Skin of body (tissue), 2 donors: Measurements from ENCODE around the gene RECQL5. TPM values are rescaled to one million over a fixed set of nuclear protein-coding genes. Genes with fewer than 3 reads are reported as not detected.
"Not testable (repeated sequence)": the region's sequence is repeated elsewhere in the genome, so short reads cannot be mapped to it uniquely, and the experiment has no call there.

Source experiments
- DNase-seq: peaks from one replicate; lab custom pipeline; 2025; lab: John Stamatoyannopoulos, UW
- total RNA-seq: library from RNA; depleted of rRNA; stranded (reverse); fragments of >200 nt; gene quantifications from one replicate; pipeline ENCODE4 v1.2.3, GENCODE V29; 2014

The RECQL5 gene
- total RNA-seq, 1 donor from 2014 or later: 22.3 TPM

- no peak for DNase-seq
Measured at GRCh38 chr17:75649687-75650086, 17.3 kb downstream of the RECQL5 start.

GRCh38 chr17:75647921-75648320 is 19.0 kb downstream of the RECQL5 start:
- no peak for DNase-seq

DNA sequence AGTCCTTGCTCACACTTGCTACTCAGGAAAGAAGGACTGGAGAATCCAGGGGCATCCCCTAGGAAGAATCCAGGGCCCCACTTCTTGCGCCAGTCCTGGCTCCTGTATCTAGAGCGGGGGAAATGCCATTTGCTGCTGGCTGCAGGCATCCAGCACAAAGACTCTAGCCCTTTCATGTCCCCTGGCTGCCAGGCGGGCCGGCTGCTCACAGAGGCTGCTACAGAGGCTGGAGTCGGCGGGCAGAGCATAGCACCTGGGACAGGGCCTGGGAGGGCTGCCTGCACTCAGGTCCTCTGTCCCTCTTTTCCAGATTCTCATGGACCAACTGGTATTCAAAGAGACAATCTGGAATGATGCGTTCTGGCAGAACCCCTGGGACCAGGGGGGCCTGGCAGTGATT is 19.9 kb downstream of the RECQL5 start:
- no peak for DNase-seq

GRCh38 chr17:75646638-75646992 is 20.3 kb downstream of the RECQL5 start:
- DNase-seq: no peak

DNA sequence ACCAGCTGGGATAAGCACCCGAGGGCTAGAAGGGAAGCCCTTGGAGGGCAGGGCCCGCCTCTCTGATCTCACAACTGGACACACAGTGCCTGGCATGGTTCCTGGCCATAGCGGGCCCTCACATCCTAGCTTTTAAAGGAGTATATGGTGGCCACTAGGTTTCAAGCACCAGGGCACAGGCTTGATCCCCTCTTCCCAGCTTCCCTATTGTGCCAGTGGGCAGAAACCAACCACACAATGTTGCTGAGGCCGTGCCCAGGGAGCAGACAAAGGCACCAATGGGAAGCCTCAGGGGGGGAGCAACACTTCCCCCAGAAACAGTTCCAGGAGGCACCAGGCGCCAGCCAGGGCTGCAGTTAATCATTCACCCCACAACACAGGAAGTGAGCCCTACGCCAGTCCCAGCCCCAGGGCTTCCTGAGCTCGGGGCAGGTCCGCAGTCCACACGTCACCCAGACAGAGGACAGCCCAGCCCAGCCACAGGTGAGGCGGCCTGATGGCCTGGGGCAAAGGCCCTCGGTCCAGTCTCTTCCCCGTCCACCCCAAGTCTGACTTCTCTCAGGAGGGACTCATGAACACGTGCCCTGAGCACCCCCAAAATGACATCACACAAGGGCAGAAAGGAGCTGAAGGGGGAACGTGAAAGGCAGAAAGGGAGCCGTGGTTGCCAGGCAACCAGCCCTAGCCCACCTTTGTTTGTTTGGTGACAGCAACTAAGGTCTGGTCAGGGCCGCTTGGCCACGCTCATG is 20.9 kb downstream of the RECQL5 start:
- no peak for DNase-seq

- DNase-seq: no peak
Measured at GRCh38 chr17:75645501-75645888, 21.5 kb downstream of the RECQL5 start.

GRCh38 chr17:75643643-75644017 is 23.3 kb downstream of the RECQL5 start:
- DNase-seq: no peak

DNA sequence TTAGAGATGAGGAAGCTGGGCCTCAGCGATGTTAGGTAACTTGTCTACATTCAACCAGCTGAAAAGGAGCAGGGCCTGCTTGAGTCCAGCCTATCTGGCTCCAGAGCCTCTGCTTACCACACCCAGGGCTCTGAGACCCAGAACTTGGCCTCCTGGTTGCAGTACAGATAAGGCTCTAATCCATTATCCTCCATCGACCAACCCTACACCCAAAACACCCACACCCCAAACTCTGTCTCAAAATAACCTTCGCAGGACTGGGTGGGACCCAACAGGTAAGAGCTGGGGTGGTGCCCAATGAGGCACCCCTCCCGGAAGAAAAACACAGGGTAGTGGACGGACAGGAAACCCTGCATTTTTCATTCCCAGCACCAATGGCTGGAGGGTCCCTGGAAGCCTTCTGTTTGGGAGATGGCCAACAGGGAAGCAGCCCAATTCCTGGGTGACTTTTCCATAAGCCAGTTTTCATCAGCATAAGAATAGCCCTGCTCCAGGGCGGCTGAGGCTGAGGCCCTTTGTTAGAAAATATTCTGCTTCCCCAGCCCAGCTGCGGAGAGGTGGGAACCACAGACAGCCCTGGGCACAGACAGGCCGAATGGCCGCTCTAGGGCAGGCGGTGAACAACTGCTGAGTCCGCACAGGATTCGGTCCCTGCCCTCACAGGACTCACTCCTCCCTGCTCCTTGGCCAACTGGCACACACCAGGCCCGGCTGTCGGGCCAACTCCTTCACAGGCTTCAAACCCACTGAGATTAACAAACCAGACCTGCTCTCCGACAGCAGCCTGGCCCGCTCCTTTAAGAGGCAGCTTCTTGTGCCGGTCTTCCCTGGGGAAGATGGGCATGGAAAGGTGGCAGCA is 23.9 kb downstream of the RECQL5 start:
- DNase-seq: no peak

- no peak for DNase-seq
Measured at GRCh38 chr17:75642182-75642783, 24.7 kb downstream of the RECQL5 start.

GRCh38 chr17:75641343-75641742 is 25.6 kb downstream of the RECQL5 start:
- no peak for DNase-seq

DNA sequence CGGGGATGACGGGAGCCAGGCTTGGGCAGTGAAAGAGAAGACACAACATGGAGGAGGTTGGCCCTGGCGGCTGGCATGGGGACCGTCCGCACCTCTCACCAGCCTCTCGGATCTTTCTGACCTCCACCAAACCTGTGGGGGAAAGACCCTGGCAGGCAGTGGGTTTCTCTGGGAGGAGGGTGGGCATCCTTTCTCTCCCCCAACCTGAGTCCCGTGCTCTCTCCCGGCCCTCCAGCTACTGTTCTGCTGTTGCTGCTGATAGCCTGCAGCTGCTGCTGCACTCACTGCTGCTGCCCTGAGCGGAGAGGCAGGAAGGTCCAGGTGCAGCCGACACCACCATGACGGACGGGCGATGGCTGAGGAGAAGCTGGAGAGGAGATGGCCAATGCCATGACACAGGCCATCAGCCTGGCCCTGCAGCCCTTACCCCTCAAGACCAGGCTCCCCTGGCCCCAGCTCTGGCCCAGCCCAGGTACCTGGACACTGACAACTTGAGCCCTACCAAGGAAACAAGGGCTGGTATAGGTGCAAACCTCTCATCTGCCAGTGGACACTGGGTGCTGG is 26.3 kb downstream of the RECQL5 start:
- no peak for DNase-seq

- no peak for DNase-seq
Measured at GRCh38 chr17:75639771-75640555, 27.0 kb downstream of the RECQL5 start.

DNA sequence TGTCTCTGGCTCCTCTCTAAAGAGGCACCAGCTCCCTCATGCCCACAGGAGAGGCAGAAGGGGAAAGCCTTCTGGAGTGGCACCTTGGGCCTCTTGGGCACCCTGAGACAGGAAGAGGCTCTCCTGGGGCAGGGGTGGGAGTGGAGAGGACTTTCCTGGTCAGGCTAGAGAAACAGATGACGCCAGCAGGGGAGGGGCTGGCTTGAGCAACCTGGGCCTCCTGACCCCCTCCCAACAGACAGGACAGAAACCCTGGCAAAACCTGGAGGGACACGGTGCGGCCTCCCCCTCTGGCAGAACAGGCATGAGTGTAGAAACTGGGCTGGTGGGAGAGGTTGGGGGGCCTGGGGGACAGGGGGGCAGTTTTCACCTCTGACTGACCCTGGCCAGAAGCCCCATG is 27.6 kb downstream of the RECQL5 start:
- no peak for DNase-seq

GRCh38 chr17:75638893-75639292 is 28.1 kb downstream of the RECQL5 start:
- DNase-seq: no peak

DNA sequence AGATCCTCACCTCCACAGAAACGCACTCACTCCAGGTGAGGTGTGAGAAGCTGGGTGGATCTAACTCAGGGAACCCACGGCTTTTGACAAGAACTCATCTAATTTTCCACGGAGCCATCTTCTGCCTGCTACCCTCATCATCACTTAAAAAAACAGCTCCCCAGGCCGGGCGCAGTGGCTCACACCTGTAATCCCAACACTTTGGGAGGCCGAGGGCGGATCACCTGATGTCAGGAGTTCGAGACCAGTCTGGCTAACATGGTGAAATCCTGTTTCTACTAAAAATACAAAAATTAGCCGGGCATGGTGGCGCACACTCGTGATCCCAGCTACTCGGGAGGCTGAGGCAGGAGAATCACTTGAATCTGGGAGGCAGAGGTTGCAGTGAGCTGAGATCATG is 28.9 kb downstream of the RECQL5 start:
- DNase-seq: not testable (repeated sequence)

DNA sequence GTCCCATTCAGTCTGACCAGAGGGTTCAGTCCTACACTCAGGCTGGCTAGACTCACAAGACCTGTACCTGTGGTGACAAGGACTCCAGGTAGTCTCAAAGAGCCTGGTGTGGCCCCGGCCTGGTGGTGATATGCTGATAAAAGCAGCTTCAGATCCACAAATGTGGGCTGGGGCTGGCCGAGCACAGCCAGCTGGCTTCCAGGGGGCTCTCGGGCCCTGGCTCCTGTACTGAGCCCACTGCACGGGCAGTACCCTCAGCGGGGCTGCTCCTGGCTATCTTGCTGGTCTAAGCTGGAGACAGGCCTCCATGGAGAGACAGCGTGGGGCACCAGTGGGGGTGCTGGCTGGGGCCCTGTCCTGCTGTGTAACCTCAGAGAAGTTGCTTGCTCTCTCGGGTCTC is 29.4 kb downstream of the RECQL5 start:
- no peak for DNase-seq

DNA sequence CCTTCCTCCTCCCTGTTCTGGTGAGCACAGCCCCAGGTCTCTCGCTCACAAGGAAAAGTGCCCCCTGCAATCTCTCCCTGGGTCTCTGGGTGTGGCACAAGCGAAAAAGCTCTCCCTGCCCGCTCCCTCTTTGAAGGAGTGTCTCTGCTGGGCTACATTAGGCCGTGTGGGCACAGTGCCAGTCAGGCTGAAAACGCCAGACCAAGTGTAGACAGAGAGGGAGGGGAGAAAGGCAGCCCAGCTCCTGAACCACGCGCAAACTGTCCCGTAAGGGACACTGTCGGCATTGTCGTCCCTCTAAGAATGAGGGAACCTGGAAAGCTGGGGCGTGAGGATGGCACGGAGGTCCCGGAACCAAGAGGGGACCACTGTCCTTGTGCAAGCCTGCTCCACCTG is 29.8 kb downstream of the RECQL5 start:
- no peak for DNase-seq

GRCh38 chr17:75636381-75637142 is 30.4 kb downstream of the RECQL5 start:
- DNase-seq: no peak

GRCh38 chr17:75635610-75636202 is 31.2 kb downstream of the RECQL5 start:
- DNase-seq: no peak
